ENCODE data around the gene CTNNBL1.

The CTNNBL1 gene

DNA sequence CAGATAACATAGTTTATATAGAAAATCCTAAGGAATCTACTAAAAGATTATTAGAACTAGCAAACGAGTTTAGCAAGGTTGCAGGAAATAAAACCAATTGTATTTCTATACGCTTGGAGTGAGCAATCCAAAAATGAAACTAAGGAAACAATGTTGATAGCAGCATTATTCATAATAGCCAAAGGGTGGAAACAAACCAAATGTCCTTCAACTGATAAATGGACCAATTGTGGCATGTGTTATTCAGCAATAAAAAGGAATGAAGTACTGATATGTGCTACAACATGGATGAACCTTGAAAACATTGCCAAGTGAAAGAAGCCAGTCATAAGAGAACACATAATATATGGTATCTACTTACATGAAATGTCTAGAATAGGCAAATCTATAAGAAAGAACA is 108.1 kb downstream of the CTNNBL1 start:
- 100% methylated on average over 2 of the region's 2 CpGs for WGBS
- no peaks in the 10 kb centered on the region for H3K27me3 ChIP-seq (ENCODE audit: insufficient read depth, low read length)
- no peak overlapping the region for H3K9ac ChIP-seq (ENCODE audit: low read depth, low read length)
- H3K4me1 ChIP-seq (ENCODE audit: insufficient read depth, low read length), result no peaks in the 10 kb centered on the region
- H3K9me3 ChIP-seq (ENCODE audit: insufficient read depth, low read depth, low read length), result no peaks in the 10 kb centered on the region
- H3K27ac ChIP-seq (ENCODE audit: low read depth, low read length), result no peak overlapping the region
- H3K36me3 ChIP-seq (ENCODE audit: insufficient read depth, low read length), result peaks cover 28% of the 10 kb centered on the region
- no peak overlapping the region for H3K4me3 ChIP-seq (ENCODE audit: low read length)

DNA sequence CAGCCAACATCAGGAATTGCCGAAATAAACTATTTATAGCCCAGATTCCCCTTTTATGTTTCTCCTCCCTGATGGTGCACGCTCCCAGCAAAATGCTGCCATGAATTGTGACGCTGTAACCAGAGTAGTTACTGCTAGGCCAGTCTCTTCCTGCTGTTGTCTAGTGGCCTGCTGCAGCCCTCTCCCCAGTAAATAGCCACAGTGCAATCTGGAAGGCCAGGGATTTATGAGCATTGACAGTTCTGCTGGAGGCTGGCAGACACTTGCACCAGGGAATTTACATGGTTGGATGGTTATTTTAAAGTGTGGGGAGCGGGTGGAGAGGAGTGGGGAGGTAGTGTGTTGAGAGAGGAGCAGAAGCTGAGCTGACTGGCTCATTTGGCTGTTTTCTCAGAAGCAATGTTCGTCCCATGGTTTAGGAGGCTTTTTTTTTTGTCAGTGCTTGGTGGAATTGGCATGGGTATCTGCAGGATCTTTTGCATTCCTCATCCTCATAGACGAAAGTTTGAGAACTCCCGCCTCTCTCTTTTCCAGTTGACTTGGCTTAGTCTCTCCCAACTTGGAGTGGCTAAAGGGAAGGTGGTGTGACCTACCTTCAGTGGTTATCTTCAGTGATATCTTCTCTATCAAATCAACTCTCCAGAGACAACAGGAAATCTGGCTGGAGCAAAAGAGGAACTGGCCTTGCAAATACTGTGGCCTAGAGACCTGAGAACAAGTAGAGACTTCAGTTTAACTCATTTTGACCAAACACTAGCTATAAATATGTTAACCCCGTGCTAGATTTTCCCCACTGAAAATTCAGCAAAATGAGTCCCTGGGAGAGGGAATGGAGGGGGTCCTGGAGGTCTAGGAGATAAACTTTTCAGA is 109.8 kb downstream of the CTNNBL1 start:
- no peak overlapping the region for H3K27ac ChIP-seq (ENCODE audit: low read depth, low read length)
- H3K4me3 ChIP-seq (ENCODE audit: low read length), result no peak overlapping the region

DNA sequence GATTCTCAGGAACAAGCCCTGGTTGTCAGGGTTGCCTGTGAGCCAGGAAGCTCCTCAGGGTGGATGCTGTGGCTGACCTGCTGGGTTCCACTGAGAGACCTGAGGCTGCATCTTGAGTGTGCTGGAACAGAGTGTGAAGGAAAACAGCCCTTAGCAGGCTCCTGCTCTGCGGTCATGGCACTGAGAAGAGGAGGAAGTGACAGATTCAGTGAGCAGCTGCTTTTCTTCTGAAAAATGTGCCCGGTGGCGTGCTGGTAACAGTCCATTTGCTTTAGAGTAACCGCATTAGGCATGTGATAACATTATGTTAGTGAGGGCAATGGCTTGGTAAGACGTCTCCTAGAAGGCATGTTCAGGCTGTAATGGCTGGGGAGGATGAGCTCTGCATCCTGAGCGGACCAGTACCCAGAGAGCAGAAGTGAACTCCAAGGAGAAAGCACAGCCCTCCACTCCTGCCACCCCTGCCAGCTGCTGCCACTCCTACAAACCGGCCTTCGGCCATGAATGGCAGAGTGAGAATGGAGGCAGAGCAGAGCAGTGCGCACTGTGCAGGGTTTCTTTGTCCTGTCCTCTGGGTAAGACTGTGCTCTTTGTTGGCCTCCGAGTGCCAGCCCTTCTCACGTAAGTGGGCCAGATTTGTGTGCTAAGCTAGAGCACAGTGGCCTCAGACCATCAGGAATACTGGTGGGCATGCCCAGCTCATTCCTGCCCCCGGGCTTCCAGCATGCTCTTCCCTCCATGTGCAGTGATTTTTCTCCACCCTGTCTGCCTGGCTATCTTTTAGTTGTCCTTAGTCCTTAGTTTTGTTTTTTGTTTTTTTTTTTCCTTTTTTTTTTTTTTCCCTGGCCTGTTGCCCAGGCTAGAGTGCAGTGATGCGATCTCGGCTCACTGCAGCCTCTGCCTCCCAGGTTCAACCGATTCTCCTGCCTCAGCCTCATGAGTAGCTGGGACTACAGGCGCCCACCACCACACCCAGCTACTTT is 111.0 kb downstream of the CTNNBL1 start:
- Histone ChIP-seq H3K9ac (ENCODE audit: low read depth, low read length) (no peak overlapping the region), H3K4me3 (ENCODE audit: low read length) (no peak overlapping the region), H3K27ac (ENCODE audit: low read depth, low read length) (no peak overlapping the region), H3K9me3 (ENCODE audit: insufficient read depth, low read depth, low read length) (no peaks in the 10 kb centered on the region), H3K4me1 (ENCODE audit: insufficient read depth, low read length) (peaks cover 10% of the 10 kb centered on the region; the same call in 1 of the 2 replicates), H3K27me3 (ENCODE audit: insufficient read depth, low read length) (no peaks in the 10 kb centered on the region), H3K36me3 (ENCODE audit: insufficient read depth, low read length) (peaks cover 21% of the 10 kb centered on the region)
- 96% methylated on average over 15 of the region's 16 CpGs for WGBS

More for the DNA sequence above, 109.8 kb downstream of the CTNNBL1 start:
- H3K4me1 ChIP-seq (ENCODE audit: insufficient read depth, low read length), result peaks cover 10% of the 10 kb centered on the region; the same call in 1 of the 2 replicates
- no peaks in the 10 kb centered on the region for H3K9me3 ChIP-seq (ENCODE audit: insufficient read depth, low read depth, low read length)
- H3K36me3 ChIP-seq (ENCODE audit: insufficient read depth, low read length), result peaks cover 28% of the 10 kb centered on the region
- 85% methylated on average over 8 of the region's 8 CpGs for WGBS
- no peak overlapping the region for H3K9ac ChIP-seq (ENCODE audit: low read depth, low read length)
- H3K27me3 ChIP-seq (ENCODE audit: insufficient read depth, low read length), result no peaks in the 10 kb centered on the region

DNA sequence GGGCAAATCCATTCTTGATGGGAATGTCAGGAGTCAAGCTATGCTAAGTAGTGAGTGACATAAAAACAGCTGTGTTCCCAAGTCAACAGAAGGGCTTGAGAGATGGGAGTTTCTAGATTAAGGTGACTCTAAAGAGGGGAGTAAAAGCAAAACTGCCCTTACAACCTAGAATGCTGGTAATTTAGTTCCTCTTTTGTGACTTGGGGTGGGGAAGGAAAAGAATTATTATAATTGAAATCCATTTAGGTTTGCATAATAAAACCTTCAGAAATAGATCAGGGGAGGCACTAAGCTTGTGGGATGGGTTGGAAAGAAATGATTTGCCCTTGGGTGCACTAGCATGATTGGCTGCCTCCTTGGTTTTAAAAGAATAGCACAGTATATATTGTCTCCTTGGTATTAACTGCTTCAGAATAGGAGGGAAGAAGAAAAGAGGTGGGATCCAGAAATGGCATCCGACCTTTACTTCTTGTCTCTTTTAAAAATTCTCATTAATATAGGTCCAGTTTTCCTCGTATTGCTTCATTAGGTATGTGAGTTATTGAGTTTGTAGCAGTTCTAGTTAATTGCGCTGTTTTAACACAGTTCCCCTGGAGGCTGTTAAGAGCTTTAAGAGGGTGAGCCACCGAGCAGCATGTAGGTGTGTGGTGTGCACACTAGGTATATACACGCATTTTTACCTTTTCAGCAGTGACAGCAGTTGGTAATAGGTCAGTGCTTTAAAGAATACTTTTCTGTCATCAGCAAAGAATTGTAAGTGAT is 113.8 kb downstream of the CTNNBL1 start:
- H3K9ac ChIP-seq (ENCODE audit: low read depth, low read length), result no peak overlapping the region
- WGBS, result 92% methylated on average over 5 of the region's 5 CpGs
- no peaks in the 10 kb centered on the region for H3K9me3 ChIP-seq (ENCODE audit: insufficient read depth, low read depth, low read length)

DNA sequence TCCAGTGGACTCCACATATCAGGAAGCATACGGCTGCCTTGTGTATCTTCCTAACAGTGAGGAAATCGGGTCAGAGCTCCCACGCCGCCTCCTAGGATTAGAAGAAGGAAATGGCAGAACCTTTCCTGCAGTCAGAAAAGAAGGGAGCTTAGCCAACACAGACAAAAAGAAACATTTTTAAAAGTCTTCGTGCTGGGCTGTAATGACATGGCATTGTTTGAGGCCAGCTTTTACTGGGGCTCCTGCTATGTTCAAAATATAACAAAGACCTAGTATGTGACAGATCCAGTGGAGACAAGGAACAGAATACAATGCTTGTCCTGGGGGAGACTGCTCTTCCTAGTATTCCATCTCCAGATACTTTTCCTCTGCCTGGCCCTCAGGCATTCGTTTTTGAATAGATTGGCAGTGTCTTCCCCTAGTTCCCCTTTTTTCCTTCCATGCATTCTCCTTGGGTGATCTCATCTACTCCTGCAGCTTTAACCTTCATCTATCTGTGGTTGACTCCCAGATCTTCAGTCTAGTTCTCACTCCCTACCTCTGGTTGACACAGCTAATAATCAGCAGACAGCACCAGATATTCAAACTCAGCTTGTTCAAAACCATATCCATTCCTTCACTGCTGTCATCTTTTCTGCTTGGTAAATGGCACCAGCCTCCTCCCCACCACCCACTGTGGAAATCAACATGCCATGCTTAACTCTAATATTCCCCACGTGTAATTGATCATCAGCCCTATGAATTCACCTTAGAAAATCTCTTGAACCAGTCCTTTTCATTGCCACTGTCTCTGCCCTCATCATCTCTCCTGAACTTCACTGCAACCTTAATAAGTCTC is 114.6 kb downstream of the CTNNBL1 start:
- H3K27ac ChIP-seq (ENCODE audit: low read depth, low read length), result no peak overlapping the region
- H3K9me3 ChIP-seq (ENCODE audit: insufficient read depth, low read depth, low read length), result no peaks in the 10 kb centered on the region
- H3K4me1 ChIP-seq (ENCODE audit: insufficient read depth, low read length), result peaks cover 10% of the 10 kb centered on the region; the same call in 1 of the 2 replicates
- 89% methylated on average over 7 of the region's 7 CpGs for whole genome bisulfite sequencing
- H3K9ac ChIP-seq (ENCODE audit: low read depth, low read length), result no peak overlapping the region
- peaks cover 9% of the 10 kb centered on the region; the same call in 1 of the 2 replicates for H3K36me3 ChIP-seq (ENCODE audit: insufficient read depth, low read length)
- H3K27me3 ChIP-seq (ENCODE audit: insufficient read depth, low read length), result no peaks in the 10 kb centered on the region
- no peak overlapping the region for H3K4me3 ChIP-seq (ENCODE audit: low read length)

More for the DNA sequence above, 113.8 kb downstream of the CTNNBL1 start:
- H3K27ac ChIP-seq (ENCODE audit: low read depth, low read length), result no peak overlapping the region
- H3K4me3 ChIP-seq (ENCODE audit: low read length), result no peak overlapping the region
- H3K27me3 ChIP-seq (ENCODE audit: insufficient read depth, low read length), result no peaks in the 10 kb centered on the region
- H3K4me1 ChIP-seq (ENCODE audit: insufficient read depth, low read length), result peaks cover 10% of the 10 kb centered on the region; the same call in 1 of the 2 replicates
- H3K36me3 ChIP-seq (ENCODE audit: insufficient read depth, low read length), result peaks cover 16% of the 10 kb centered on the region

DNA sequence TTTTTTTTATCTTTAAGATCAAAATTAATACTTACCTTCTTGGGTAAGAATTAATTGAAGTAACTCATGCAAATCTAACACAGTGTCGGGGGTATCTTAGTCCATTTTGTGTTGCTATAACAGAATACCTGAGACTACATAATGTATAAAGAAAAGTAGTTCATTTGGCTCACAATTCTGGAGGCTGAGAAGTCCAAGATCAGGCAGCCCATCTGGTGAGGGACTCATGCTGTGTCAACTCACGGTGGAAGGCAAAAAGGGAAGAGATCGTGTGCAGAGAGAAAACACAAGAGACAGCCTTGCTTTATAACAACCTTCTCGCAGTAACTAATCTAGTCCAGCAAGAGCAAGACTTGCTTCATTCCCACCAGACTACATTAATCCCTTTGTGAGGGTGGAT is 116.2 kb downstream of the CTNNBL1 start:
- no peak overlapping the region for H3K9ac ChIP-seq (ENCODE audit: low read depth, low read length)
- no peaks in the 10 kb centered on the region for H3K9me3 ChIP-seq (ENCODE audit: insufficient read depth, low read depth, low read length)
- no peak overlapping the region for H3K27ac ChIP-seq (ENCODE audit: low read depth, low read length)
- H3K4me3 ChIP-seq (ENCODE audit: low read length), result no peak overlapping the region
- H3K36me3 ChIP-seq (ENCODE audit: insufficient read depth, low read length), result no peaks in the 10 kb centered on the region
- peaks cover 10% of the 10 kb centered on the region; the same call in 1 of the 2 replicates for H3K4me1 ChIP-seq (ENCODE audit: insufficient read depth, low read length)
- H3K27me3 ChIP-seq (ENCODE audit: insufficient read depth, low read length), result no peaks in the 10 kb centered on the region
- WGBS, result 93% methylated on average over 3 of the region's 4 CpGs

DNA sequence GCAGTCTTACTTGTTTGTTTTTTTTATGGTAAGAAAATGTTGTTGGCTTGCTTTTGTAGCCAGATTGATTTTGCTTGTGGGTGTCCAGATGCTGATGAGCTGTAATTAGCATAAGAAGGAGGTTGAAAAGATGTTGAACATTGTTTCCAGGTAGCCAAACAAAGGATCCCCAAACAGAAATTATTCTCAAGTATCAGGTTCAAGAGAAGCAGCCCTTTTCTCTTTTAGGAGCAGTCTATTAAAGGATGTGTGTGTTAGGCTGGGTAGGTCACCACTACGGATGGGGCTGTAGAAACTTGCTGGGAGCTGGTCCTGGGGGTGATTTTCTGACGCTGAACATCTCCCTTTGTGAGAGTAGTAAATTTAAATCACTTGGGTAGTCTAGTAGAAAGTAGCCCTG is 122.2 kb downstream of the CTNNBL1 start:
- Histone ChIP-seq H3K9ac (ENCODE audit: low read depth, low read length) (no peak overlapping the region), H3K9me3 (ENCODE audit: insufficient read depth, low read depth, low read length) (no peaks in the 10 kb centered on the region), H3K27ac (ENCODE audit: low read depth, low read length) (no peak overlapping the region), H3K36me3 (ENCODE audit: insufficient read depth, low read length) (no peaks in the 10 kb centered on the region), H3K4me3 (ENCODE audit: low read length) (0 out of 2 replicates have a peak overlapping the region, but pooled peaks have one; percentile 2), H3K27me3 (ENCODE audit: insufficient read depth, low read length) (no peaks in the 10 kb centered on the region), H3K4me1 (ENCODE audit: insufficient read depth, low read length) (peaks cover 32% of the 10 kb centered on the region)
- 14% methylated on average over 2 of the region's 2 CpGs for WGBS

DNA sequence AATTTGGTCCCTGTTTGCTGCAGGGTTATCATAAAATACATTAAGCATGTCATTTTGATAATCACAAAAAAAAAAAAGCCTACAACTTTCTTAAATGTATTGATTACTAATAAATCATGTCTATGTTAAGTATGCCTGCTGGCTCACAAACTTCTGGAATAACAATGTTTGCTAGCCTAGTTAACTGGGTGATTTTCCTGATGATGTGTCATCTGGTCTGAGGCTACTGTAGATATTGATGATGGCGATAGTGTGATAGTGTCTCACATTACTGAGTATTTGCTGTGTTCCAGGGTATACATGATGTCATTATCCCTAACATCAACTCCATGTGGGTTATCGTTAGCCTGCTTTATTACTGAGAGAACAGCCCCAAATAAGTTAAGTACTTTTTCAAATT is 122.9 kb downstream of the CTNNBL1 start:
- no peaks in the 10 kb centered on the region for H3K27me3 ChIP-seq (ENCODE audit: insufficient read depth, low read length)
- H3K4me1 ChIP-seq (ENCODE audit: insufficient read depth, low read length), result peaks cover 33% of the 10 kb centered on the region
- H3K36me3 ChIP-seq (ENCODE audit: insufficient read depth, low read length), result no peaks in the 10 kb centered on the region
- no peak overlapping the region for H3K9ac ChIP-seq (ENCODE audit: low read depth, low read length)
- H3K4me3 ChIP-seq (ENCODE audit: low read length), result no peak overlapping the region
- 91% methylated on average over 2 of the region's 2 CpGs for WGBS
- H3K27ac ChIP-seq (ENCODE audit: low read depth, low read length), result no peak overlapping the region
- H3K9me3 ChIP-seq (ENCODE audit: insufficient read depth, low read depth, low read length), result no peaks in the 10 kb centered on the region

DNA sequence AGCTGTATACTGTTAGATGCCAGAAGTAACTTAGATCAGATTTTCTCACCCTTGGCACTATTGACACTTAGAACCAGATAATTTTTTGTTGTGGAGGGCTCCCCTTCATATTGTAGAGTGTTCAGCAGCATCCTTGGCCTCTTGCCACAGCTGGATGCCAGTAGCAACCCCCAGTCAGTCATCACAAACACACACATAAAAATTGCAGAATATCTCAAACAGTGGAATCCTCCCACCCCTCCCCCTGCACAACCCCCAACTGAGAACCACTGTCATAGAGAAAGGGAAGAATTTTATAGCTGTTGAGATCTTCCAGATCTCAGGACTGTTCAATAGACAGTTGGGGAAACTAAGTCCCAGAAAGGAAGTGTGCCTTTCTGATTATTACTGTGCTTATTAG is 127.9 kb downstream of the CTNNBL1 start:
- Histone ChIP-seq H3K4me1 (ENCODE audit: insufficient read depth, low read length) (peaks cover 42% of the 10 kb centered on the region), H3K27ac (ENCODE audit: low read depth, low read length) (peak overlapping the region; percentile 6; the same call in 1 of the 2 replicates), H3K9ac (ENCODE audit: low read depth, low read length) (no peak overlapping the region), H3K4me3 (ENCODE audit: low read length) (no peak overlapping the region), H3K27me3 (ENCODE audit: insufficient read depth, low read length) (no peaks in the 10 kb centered on the region), H3K36me3 (ENCODE audit: insufficient read depth, low read length) (no peaks in the 10 kb centered on the region), H3K9me3 (ENCODE audit: insufficient read depth, low read depth, low read length) (no peaks in the 10 kb centered on the region)

DNA sequence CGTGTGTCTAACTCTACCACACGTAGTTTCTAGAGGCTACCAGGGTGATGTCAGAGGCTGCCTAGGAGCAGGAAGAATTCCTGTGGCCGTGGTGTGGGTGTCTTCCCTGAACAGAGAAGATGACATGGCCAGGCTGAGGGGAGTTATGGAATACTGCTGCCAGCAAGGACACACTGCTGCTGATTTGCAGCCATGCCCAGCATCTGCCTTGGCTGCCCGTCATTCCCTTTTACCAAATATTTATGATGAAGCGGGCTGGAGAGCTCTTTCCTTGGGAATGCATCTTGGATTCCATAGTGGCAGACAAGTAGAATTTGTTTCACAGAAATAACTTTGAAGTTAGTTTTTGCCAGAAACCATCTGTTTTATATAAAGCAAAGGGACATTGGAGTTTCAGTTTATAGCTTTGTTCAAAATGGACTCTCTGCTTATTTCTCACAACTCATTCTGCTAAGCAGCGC is 128.3 kb downstream of the CTNNBL1 start:
- H3K27me3 ChIP-seq (ENCODE audit: insufficient read depth, low read length), result no peaks in the 10 kb centered on the region
- no peaks in the 10 kb centered on the region for H3K9me3 ChIP-seq (ENCODE audit: insufficient read depth, low read depth, low read length)
- 88% methylated on average over 6 of the region's 6 CpGs for WGBS
- H3K36me3 ChIP-seq (ENCODE audit: insufficient read depth, low read length), result no peaks in the 10 kb centered on the region
- H3K4me3 ChIP-seq (ENCODE audit: low read length), result no peak overlapping the region
- no peak overlapping the region for H3K9ac ChIP-seq (ENCODE audit: low read depth, low read length)
- peaks cover 37% of the 10 kb centered on the region for H3K4me1 ChIP-seq (ENCODE audit: insufficient read depth, low read length)
- peak overlapping the region; percentile 6; the same call in 1 of the 2 replicates for H3K27ac ChIP-seq (ENCODE audit: low read depth, low read length)
